T-helper 2 cell (primary cell): Measurements from ENCODE around the gene ORAI1.
A peak's percentile ranks its signal among the peaks of the same experiment; 100 is the strongest.
"Not testable (repeated sequence)": the region's sequence is repeated elsewhere in the genome, so short reads cannot be mapped to it uniquely, and the experiment has no call there.

Experiments
- DNase-seq, 5 experiments: peaks; one replicate each; pipeline versions ENCODE4 v3.0.0 to v3.0.0-alpha.2; 2012 to 2022

Gene ORAI1

DNA sequence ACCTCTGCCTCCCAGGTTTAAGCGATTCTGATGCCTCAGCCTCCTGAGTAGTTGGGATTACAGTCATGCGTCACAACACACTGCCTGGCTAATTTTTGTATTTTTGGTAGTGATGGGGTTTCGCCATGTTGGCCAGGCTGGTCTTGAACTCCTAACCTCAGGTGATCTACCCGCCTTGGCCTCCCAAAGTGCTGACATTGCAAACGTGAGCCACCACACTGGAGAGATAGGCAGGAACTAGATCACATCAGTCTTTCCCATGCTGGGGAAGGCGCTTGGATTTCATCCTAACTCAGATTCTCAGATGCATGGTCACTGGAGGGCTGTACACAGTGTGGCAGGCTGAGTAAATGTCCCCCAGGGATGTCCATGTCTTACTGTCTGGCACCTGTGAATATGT lies 18.0 kb upstream of the ORAI1 start:
- no peak for DNase-seq

DNA sequence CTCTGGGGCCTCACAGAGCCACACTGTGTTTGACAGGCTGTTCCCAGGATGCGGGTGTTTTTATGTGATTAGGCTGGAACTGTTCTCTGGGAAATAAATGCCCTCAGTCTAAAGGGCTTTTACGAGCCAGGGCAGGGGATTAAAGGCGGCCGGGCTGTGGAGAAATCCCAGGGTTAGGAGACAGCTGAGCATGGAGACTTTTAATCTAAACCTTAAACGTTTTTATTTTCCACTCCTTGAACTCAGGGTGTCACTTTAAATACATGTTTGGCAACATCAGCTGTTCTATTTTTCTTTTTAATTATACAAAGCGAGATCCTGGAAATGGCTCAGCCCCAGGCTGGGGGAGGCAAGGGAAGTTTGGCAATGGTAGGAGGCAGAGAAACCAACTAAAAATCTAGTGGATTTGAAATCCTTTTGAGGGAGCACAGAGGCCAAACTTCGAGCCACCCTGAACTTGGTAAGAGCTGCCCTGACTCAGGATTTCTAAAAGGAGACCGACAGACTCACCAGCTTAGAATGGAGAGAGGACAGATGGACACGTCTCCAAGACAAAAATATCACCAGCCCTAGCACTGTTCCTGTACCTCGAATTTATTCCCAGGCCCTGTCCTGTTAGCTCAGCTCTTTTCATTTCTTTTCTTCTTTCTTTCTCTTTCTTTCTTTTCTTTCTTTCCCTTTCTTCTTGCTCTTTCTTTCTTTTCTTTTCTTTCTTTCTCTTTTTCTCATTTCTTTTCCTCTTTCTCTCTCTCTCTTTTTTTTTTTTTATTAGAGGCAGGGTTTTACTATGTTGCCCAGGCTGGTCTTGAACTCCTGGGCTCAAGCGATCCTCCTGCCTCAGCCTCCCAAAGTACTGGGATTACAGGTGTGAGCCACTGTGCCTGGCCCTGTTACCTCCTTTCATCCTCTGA lies 15.8 kb upstream of the ORAI1 start:
- DNase-seq, result no peak

DNA sequence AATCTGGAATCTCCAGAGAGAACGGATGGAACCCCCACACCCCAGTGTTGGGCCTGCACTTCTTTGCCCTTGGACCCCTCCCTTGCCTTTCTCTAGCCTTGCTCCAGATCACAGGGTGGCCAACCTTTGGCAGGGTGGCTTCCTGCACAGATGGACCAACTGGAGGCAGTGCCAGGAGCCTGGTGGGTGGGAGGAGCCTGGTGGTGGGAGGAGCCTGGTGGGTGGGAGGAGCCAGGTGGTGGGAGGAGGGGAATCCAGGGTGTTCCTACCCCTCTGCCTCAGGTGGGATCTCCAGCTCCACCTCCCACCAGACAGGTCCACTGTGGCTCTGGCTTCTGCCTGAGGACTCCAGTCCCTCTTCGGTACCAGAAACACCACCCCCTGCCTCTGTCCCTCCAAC lies 15.0 kb upstream of the ORAI1 start:
- DNase-seq, result peak in 1 of 5 experiments; percentile 10

DNA sequence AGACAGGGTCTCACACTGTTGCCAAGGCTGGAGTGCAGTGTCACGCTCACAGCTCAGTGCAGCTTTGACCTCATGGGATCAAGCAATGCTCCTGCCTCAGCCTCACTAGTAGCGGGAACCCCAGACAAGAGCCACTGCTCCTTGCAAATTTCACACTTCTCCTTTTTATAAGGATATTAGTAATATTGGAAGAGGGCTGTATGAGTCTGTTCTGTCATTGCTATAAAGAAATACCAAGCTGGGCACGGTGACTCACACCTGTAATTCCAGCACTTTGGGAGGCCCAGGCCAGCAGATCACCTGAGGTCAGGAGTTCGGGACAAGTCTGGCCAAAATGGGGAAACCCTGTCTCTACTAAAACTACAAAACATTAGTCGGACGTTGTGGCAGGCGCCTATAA lies 12.9 kb upstream of the ORAI1 start:
- no peak for DNase-seq

DNA sequence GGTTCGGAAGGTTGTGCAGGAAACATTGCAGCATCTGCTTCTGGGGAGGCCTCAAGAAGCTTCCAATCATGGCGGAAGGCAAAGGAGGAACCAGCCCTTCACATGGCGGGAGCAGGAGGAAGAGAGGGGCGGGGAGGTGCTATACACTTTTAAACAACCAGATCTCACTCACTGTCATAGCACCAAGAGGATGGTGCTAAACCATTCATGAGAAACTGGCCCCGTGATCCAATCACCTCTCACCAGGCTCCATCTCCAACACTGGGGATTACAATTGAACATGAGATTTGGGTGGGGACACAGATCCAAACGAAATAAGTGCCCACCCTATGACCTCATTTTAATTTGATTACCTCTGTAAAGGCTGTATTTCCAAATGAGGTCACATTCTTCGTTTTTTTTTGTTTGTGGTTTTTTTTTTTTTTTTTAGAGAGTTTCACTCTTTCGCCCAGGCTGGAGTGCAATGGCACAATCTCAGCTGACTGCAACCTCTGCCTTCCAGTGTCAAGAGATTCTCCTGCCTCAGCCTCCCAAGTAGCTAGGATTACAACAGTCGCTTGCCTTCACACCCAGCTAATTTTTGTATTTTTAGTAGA lies 11.4 kb upstream of the ORAI1 start:
- peak in 2 of 5 experiments; percentile 17 to 49 for DNase-seq

DNA sequence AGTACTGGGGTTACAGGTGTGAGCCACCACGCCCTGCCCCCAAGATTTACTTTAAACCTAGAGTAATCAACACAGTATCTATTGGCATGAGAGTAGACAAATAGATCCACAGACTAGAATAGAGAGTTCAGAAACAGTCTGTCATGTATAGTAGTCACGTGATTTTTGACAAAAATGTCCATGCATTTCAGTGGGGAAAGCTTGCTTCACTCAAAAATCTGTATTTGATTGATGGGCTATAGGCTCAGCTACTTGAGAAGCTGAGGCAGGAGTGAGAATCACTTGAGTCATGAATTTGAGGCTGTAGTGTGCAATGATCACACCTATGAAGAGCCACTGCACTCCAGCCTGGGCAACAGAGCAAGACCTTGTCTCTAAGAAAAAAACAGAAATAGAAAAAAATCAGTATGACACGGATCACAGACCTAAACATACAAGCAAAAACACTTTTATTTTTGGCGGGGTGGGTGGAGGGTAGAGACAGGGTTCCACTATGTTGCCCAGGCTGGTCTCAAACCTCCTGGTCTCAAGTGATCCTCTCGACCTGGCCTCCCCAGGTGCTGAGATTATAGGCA lies 7.6 kb upstream of the ORAI1 start:
- DNase-seq, result no peak

DNA sequence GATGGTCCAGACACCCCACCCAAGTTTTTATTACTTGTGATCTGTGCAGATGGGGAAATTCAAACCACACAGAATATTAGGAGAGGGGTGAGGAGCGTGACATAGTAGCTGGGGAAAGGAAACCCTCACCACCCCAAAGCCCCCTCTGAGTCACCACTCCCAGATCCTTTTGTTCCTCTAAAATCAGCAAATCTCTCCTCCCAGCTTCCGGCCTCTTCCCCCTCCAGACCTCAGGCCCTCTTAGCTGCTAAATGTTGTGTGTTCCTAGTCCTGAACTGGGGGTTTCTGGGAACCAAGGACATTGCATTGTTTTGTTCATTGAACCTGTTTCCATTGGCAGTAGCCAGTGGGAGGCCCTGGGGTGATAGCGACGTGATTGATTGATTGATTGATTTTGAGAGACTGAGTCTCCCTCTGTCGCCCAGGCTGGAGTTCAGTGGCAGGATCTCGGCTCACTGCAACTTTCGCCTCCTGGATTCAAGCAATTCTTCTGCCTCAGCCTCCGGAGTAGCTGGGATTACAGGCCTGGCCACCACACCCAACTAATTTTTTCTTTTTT lies 5.9 kb upstream of the ORAI1 start:
- DNase-seq, result no peak

DNA sequence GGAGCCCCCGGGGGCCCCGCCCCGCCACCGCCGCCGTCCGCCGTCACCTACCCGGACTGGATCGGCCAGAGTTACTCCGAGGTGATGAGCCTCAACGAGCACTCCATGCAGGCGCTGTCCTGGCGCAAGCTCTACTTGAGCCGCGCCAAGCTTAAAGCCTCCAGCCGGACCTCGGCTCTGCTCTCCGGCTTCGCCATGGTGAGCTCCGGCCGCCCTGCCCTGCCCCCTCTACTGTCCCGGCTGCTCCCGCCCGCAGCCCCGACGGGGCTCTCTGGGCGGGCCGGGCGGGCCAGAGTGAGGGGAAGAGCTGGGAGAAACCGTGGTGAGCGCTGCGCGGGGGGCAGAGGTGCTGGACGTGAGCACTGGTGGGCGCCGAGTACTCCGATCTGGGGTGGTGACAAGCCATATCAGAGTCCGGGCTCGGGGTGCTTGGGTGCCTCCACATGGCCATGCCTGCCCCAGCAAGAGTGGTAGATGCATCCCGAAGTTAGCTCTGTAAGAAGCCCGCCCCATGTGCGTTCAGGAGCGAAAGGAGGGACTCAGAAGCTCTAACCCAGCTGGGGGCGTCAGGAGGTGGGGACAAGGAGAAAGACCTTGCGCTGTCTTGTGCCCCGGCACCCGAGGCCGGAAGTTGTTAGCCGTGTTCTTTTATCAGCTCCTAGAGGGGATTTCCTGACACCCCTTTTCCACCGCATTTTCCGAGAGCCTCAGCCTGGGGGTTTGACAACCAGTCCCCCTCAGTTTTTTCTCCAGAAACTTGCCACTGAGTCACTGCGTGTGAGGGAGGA lies 717 bp downstream of the ORAI1 start:
- peak; percentile 52 to 94 (median 79) for DNase-seq

DNA sequence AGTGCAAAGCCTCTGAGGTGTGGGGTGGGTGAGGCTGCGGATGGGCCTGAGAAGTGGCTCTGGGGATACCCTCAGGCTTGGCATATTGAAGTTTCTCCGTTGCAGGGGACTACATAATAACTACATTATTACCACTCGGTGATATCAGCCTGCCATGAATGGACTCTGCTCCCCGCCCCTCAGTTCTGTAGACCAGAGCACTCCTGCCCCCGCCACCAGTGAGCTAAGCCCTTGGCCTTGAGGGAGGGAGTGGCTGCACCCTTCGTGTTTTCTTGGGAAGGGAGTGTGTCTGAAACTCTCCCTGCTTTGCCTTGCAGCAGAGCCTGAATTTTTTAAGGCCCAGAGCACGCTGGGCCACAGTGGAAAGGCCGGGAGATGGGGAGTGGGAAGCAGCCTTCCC lies 1.7 kb downstream of the ORAI1 start:
- no peak for DNase-seq

DNA sequence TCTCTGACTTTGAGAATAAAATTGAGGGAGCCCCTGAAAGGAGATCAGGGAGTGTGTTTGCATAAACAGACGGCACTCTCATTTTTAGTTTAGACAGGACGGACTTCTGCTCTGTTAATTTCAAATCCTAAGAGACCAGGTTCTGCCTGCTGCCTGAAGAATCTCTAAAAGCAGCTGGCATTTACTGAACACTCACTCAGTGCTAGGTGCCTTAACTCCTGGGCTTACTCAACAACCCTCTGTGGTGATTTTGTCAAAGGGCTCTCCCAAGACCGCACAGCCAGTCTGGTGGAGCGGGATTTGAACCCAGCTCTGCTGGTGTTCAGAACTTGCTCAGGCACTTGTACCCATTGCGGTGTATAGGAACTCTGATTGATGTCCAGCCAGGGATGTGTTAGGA lies 2.2 kb downstream of the ORAI1 start:
- DNase-seq, result peak in 1 of 5 experiments; percentile 48

DNA sequence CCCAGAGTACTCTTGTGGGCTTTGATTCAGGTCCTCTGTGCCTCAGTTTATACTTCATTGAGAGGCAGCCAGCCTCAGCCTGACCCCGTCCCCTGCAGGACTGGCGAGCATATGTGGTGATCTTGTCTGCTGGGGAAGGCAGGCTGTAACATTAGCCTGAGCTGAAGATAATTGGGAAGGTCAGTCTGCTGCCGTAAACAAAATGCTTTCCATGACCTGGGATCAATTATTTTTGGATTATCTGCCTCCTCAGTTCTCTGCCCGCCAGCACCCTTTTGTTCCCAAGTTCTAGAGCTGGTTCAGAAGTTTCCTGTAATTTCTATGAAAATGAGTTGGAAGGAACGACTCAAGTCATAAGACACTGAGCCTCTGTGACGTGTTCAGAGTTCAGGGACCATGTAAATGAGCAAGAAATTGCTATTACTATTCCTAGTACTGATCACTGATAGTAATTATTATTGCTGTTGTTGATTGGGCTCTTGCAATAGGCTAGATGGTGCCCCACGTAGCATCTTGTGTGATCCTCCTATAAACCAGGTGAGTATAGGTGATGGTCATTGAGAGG lies 4.5 kb downstream of the ORAI1 start:
- DNase-seq, result no peak

DNA sequence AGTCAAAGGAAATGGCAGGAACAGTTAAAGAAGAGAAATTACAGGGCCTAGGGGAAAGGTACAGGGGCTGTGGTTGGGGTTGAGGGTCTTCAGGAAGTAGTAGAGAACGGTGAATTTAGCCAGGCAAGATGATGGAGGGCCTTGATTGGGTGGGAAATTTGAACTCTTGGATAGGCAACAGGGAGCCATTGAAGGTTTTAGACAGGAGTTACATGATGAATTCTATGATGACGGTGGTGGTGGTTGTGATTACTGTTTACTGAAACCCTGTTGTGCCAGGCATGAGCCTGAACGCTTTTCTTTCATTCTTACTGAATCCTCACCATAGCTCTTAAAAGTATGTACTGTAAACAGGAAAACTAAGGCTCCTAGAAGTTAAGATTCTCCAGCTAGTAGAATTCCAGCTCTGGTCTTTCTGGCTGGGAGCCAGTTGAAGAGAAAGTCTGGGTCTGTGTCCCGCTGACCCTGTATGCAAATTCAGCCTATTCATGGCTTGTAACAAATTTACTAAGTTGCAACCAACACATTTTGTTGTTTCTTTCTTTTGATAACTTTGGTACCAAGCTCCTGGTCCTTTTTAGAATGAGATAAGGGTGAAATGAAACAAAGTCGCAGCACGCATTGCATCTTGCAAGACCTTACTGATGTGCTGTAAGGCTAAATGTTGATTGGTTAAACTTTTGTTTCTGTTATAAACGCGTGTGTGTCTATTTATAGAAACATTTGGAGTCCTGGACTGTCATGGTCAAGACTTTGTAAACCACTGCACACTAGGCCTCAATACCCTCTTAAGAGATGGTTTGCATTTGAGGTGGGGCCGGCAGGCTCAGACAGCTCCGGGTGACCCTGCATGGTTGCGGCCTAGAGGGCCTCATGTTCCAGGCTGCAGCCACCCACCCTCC lies 6.0 kb downstream of the ORAI1 start:
- DNase-seq, result peak in 1 of 5 experiments; percentile 19

DNA sequence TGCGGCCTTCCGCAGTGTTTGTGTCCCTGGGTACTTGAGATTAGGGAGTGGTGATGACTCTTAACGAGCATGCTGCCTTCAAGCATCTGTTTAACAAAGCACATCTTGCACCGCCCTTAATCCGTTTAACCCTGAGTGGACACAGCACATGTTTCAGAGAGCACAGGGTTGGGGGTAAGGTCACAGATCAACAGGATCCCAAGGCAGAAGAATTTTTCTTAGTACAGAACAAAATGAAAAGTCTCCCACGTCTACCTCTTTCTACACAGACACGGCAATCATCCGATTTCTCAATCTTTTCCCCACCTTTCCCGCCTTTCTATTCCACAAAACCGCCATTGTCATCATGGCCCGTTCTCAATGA lies 7.5 kb downstream of the ORAI1 start:
- not testable (repeated sequence) for DNase-seq

DNA sequence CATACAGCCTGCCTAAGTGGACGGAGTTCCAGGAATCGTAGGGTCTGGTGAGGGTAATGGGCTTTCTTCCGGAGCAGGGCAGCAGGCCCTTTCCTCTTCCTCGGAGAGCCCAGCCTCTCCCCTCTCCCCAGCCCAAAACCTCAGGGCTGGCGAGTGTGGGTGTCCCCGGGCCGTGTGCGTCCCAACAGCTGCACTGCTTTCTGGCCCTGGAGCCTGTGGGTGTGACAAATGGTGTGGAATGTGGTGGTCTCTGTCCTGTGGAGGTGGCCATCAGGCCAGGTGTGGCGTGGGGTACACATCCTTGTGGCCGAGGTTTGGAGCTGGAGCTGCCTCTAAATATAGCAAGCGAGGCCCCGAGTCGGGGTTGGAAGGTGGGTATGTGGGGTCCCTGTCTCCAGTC lies 8.5 kb downstream of the ORAI1 start:
- DNase-seq, result no peak

DNA sequence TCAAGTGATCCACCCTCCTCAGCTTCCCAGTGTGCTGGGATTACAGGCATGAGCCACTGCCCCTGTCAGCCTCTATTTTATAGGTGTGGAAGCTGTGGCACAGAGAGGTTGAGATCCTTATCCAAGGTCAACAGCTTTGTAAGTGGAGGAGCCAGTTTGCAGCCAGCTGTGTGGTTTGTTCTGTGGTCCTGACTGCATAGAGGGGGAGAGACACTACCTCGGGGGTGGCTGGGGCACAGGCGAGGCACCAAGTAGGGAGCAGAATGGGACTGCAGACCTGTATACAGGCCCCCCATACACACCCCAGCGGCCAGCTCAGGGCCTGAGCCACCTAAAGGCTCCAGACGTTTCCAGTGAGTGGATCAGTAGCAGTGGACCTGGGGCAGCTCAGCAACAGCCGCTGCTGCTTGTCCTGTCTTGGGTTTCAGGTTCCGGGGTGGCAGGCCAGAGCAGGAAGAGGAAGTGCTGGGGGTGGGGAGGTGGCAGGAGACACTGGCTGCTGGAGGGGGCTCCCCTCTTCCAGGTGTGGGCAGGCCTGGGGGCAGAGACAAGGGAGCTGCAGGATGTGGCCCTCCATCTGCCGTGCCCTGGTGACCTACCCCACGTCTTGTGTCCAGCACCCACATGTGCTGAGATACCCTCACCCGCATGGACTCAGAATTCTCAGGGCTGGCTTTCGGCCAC lies 11.0 kb downstream of the ORAI1 start:
- peak in 3 of 5 experiments; percentile 24 to 84 (median 64) for DNase-seq

DNA sequence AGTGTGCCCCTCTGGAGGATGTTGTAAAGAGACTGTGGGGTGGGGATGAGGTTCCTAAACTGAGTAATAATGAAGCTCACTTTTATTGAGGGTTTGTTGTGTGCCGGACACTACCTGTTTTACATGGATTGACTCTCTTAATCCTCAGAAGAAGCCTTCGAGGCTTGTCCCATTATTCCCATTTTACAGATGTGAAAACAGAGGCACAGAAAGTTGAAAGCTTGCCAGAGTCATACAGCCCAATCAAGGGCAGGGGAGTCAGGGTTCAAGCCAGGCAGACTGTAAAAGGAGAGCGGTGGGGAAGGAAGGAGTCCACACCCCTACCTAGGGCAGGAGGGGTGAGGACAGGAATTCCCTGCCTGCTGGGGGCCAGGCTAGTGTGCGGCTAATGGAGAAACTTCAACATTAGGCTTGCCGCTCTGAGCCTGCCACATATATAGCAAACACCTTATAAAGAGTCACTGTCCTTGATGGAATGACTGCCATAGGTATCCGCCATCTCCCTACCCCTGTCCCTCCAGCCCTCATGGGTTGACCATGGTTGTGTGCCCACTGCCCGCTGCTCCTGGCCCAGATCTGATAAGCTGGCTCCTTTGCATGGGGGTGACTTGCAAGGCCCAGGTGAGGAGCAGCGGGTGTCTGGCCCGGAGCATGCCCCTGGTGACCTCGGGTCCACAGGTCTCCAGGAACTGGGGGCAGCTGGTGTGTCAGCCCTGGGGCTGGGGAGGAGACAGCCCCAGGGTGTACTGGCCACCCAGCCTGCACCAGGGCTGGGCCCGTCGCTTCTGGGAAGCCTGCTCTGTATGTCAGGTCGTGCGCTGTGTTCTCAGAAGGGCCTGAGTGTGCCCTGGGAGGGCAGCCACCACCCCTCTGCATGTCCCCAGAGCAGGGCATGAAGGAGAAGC lies 12.2 kb downstream of the ORAI1 start:
- no peak for DNase-seq

DNA sequence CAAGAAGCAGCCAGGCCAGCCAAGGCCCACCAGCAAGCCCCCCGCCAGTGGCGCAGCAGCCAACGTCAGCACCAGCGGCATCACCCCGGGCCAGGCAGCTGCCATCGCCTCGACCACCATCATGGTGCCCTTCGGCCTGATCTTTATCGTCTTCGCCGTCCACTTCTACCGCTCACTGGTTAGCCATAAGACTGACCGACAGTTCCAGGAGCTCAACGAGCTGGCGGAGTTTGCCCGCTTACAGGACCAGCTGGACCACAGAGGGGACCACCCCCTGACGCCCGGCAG lies 15.0 kb downstream of the ORAI1 start:
- no peak for DNase-seq

DNA sequence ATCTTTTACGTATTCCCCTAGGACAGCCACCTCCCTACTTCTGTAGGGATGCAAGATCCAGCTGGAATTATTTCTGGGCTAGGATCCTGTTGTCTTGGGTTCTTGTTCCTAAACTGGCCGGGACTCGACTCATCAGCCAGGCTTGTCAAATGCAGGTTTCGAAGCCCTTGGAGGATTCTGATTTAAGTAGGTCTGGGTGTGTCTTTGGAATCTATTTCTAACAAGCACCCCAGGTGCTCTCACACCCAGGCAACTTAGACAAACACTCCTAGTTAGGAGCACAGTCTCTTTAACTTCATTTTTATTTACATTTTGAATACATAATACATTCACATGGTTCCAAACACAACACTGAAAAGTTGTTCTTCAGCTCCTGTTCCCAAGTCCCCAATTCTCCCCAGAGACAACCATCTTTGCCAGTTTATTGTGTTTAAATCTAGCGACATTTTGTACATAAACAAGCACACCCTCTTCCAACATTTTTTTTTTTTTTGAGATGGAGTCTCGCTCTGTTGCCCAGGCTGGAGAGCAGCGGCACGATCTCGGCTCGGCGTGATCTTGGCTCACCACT lies 22.2 kb downstream of the ORAI1 start:
- DNase-seq, result no peak

DNA sequence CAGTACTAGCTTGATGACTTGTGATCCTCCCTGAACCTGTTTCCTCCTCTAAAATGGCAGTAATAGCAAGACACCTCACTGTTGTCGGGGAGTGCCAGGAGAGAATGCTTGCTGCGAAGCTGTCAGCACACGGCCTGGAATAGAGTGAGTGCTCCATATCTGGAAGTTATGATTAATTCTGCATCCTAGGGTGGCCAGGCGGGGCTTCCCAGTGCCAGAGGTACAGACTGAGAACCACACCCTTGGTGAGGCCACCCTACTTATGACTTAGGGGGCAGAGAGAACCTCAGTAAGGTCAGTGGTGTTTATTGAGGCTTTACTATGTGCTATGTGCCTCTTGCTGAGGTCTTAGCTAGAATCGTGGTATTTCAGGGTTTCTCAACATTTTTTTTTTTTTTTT lies 23.0 kb downstream of the ORAI1 start:
- no peak for DNase-seq
